Measurements from ENCODE around the gene PAX8.

PAX8 gene

GRCh38 chr2:113219889-113220641 lies 58.7 kb downstream of the PAX8 start:
- no peak for DNase-seq (ENCODE audit: low read depth)

GRCh38 chr2:113219525-113219888 lies 59.2 kb downstream of the PAX8 start:
- no peak for DNase-seq (ENCODE audit: low read depth)

- DNase-seq (ENCODE audit: low read depth) = no peak
Measured at GRCh38 chr2:113219092-113219441, 59.7 kb downstream of the PAX8 start.

GRCh38 chr2:113218283-113219091 lies 60.2 kb downstream of the PAX8 start:
- DNase-seq (ENCODE audit: low read depth) = no peak

- DNase-seq (ENCODE audit: low read depth) = no peak
Measured at GRCh38 chr2:113217455-113218282, 61.1 kb downstream of the PAX8 start.

GRCh38 chr2:113216891-113217454 lies 61.7 kb downstream of the PAX8 start:
- DNase-seq (ENCODE audit: low read depth) = no peak

GRCh38 chr2:113216321-113216720 lies 62.4 kb downstream of the PAX8 start:
- DNase-seq (ENCODE audit: low read depth) = no peak

- DNase-seq (ENCODE audit: low read depth) = no peak
Measured at GRCh38 chr2:113215056-113215455, 63.7 kb downstream of the PAX8 start.

GRCh38 chr2:113214141-113214540 lies 64.6 kb downstream of the PAX8 start:
- no peak for DNase-seq (ENCODE audit: low read depth)

- DNase-seq (ENCODE audit: low read depth) = no peak
Measured at GRCh38 chr2:113213061-113213930, 65.4 kb downstream of the PAX8 start.

- no peak for DNase-seq (ENCODE audit: low read depth)
Measured at GRCh38 chr2:113212245-113213060, 66.3 kb downstream of the PAX8 start.

GRCh38 chr2:113211226-113212105 lies 67.3 kb downstream of the PAX8 start:
- DNase-seq (ENCODE audit: low read depth) = no peak

GRCh38 chr2:113209646-113210171 lies 69.0 kb downstream of the PAX8 start:
- DNase-seq (ENCODE audit: low read depth) = no peak

GRCh38 chr2:113209011-113209645 lies 69.6 kb downstream of the PAX8 start:
- no peak for DNase-seq (ENCODE audit: low read depth)

- DNase-seq (ENCODE audit: low read depth) = no peak
Measured at GRCh38 chr2:113208396-113208795, 70.3 kb downstream of the PAX8 start.

GRCh38 chr2:113207021-113207420 lies 71.7 kb downstream of the PAX8 start:
- no peak for DNase-seq (ENCODE audit: low read depth)

GRCh38 chr2:113206251-113206650 lies 72.5 kb downstream of the PAX8 start:
- no peak for DNase-seq (ENCODE audit: low read depth)

- DNase-seq (ENCODE audit: low read depth) = peak; percentile 32
Measured at GRCh38 chr2:113203901-113204519, 74.7 kb downstream of the PAX8 start.

Data from GM04504 (cell line).